HG03469 (cell line): ENCODE measurements around the gene ZNF57.
A peak's percentile ranks its signal among the peaks of the same experiment; 100 is the strongest.
"Not testable (repeated sequence)": the region's sequence is repeated elsewhere in the genome, so short reads cannot be mapped to it uniquely, and the experiment has no call there.

Experiments used
- ATAC-seq: cut with Tn5 transposase; IDR thresholded peaks from one replicate; pipeline ENCODE4 v1.9.1; 2021; ENCODE audit warnings: mild to moderate bottlenecking, moderate library complexity, moderate number of reproducible peaks; ENCODE audit not compliant: unreplicated experiment

The ZNF57 gene

DNA sequence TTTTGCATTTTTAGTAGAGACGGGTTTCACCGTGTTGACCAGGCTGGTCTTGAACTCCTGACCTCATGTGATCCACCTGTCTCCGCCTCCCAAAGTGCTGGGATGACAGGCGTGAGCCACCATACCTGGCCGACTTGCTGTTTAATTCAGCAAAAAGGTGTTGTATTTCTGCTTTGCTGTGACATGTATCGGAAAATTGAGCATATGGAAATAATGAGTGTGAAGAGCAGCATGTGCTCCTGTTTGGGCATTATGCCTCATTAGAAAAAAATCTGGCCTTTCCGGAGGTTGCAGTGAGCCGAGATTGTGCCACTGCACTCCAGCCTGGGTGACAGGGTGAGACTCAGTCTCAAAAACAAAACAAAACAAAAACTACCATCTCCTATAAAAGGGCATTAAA lies 10.2 kb upstream of the ZNF57 start:
- not testable (repeated sequence) for ATAC-seq

DNA sequence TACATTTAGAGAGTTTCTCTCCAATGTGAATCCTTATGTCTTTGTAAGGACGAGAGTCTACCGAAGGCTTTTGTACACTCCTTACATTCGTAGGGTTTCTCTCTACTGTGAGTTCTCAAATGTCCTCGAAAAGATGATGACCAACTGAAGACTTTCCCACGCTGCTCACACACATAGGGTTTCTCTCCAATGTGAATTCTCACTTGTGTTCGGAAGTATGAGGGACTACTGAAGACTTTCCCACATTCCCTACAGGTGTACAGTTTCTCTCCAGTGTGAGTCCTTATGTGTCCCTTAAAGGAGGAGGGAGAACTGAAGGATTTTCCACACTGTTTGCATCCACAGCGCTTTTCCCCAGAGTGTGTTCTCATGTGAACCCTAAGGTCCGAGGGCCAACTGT lies 4.0 kb upstream of the ZNF57 start:
- no peak for ATAC-seq

- no peak for ATAC-seq
Observed at GRCh38 chr19:2902590-2903218, 2.0 kb downstream of the ZNF57 start.

DNA sequence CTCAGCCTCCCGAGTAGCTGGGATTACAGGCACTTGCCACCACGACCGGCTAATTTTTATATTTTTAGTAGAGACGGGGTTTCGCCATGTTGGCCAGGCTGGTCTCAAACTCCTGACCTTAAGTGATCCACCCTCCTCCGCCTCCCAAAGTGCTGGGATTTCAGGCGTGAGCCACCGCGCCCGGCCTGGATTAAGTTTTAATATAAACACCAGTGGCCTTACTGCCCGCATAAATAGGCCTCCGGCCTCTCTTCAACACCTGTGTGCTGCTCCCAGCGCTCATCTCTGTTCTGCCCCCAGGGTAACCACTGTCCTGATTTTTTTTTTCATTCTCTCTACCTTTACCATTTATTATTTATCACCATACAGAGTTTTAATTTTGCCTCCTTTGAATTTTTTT lies 2.6 kb downstream of the ZNF57 start:
- ATAC-seq: not testable (repeated sequence)

- no peak for ATAC-seq
Observed at GRCh38 chr19:2905918-2906519, 5.3 kb downstream of the ZNF57 start.

DNA sequence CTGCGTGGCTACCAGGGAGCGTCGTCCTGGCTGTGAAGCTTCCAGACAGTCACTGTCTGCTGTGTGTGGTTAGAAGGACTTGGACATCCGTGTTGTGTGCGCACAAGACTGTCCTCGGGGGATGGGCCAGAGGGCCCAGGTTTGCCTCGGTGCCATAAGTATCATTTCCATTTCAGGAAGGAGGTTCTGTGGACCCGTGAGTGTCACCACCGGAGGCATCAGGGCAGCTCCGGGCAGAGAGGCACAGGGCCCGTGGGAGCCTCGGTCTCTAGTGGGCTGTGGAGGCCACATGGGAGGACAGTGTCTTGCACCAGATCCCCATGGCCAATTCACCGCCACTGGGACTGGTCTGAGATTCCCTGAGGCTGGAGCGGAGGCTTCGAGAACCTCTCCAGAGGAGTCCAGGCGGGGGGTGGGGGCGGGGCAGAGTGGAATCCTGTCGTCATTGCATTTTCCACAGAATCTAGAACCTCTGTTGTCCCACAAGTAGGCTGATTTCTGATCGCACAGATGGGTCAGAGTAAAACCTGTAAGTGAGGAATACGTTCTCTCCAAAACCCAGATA lies 6.0 kb downstream of the ZNF57 start:
- ATAC-seq: no peak

- no peak for ATAC-seq
Observed at GRCh38 chr19:2912306-2912705, 11.6 kb downstream of the ZNF57 start.

DNA sequence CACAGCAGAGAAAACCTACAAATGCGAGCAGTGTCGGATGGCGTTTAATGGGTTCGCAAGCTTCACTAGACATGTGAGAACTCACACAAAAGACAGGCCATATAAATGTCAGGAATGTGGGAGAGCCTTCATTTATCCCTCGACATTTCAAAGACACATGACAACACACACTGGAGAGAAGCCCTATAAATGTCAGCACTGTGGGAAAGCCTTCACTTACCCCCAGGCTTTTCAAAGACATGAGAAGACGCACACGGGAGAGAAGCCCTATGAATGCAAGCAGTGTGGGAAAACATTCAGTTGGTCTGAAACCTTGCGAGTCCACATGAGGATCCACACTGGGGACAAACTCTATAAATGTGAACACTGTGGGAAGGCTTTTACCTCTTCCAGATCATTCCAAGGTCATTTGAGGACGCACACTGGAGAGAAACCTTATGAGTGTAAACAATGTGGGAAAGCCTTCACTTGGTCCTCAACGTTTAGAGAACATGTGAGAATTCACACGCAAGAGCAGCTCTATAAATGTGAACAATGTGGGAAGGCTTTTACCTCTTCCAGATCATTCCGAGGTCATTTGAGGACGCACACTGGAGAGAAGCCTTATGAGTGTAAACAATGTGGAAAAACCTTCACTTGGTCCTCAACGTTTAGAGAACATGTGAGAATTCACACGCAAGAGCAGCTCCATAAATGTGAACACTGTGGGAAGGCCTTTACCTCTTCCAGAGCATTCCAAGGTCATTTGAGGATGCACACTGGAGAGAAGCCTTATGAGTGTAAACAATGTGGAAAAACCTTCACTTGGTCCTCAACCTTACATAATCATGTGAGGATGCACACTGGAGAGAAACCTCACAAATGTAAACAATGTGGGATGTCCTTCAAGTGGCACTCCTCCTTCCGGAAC lies 16.8 kb downstream of the ZNF57 start:
- no peak for ATAC-seq

GRCh38 chr19:2922987-2923386 lies 22.3 kb downstream of the ZNF57 start:
- no peak for ATAC-seq

DNA sequence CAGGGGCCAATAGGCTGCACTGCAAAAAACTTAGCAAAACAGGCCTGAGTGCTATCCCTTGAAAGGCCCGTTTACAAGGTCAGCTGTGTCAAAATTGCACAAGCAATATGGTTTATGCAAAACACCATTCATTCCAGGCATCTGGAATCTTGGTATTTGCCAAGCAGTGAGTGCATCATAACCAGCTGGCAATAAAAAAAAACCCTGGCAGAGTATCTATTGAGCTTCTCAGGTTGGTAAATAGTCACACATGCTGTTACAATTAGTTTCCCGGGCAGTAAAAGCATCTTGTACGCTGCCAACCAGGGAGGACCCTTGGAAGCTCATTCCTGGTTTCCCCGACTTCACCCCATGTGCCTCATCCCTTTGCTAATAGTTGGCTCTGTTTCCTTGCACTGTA lies 22.8 kb downstream of the ZNF57 start:
- no peak for ATAC-seq

DNA sequence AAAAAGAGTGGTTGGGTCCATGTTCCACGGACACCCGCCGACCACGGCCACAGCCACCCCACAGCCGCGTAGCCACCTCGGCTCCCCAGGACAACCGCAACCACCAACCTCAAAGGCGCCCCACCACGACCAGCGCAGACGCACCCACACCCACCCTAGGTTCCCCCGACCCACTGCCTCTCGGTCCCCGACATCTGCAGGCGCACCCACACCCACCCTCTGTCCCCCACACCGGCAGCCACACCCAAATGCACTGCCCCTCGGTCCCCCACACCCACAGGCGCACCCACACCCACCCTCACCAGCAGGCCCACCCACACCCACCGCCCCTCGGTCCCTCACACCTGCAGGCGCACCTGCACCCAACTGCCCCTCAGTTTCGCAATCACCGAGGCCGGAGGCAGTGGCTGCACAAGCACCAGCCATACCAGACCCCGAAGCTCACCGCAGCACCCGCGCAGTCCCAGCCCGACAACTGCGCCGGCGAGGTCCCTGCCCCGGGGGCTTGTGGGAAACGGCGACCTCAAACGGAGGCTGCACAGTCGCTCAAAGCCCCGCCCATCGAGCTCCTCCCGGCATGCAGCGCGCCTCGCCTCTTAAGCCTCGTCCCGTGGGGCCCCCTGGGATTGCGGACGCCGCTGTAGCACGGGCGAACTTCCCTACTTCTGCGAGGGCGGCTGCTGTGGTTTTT lies 25.8 kb downstream of the ZNF57 start:
- no peak for ATAC-seq

GRCh38 chr19:2927032-2927430 lies 26.3 kb downstream of the ZNF57 start:
- ATAC-seq: no peak

- ATAC-seq: no peak
Observed at GRCh38 chr19:2933490-2933910, 32.8 kb downstream of the ZNF57 start.

DNA sequence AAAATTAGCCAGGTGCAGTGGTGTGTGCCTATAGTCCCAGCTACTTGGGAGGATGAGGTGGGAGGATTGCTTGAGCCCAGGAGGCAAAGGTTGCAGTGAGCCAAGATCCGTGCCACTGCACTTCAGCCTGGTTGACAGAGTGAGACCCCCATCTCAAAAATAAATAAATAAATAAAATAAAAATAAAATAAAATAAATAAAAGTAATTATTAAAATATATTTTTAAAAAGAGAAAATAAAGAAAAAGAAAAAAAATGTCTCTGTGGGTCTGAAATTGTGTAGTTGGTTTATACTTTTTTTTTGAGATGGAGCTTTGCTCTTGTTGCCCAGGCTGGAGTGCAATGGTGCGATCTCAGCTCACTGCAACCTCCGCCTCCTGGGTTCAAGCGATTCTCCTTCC lies 35.1 kb downstream of the ZNF57 start:
- ATAC-seq: not testable (repeated sequence)

DNA sequence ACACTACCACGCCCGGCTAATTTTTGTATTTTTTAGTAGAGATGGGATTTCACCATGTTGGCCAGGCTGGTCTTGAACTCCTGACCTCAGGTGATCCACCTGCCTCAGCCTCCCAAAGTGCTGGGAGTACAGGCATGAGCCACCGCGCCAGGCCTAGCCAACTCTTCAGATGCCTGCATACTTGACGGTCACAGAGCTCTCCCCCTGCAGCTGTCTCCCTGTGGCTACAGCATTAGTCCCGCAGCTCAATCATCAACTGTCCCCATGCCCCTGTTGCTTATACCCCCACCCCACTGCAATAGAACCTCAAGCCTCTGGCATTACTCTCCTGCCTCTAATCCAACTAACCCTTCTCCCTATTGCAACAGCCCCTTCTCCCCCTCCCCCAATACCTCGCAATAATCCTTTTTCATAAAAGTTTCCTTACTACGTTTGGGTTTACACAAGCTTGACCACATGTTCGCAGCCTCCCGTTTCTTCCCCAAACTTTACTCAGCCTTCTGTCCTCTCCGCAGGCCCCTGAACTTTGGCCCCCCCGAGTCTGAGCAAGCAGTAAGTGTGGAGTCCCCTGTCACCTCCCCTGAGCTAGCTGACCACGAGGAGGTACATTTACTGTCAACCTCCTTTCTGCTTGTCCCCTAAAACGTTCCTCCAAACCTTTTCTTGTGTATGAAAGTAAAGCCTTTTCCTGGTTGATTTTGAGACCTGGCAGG lies 42.4 kb downstream of the ZNF57 start:
- ATAC-seq: no peak

- ATAC-seq: no peak
Observed at GRCh38 chr19:2944403-2944774, 43.7 kb downstream of the ZNF57 start.

DNA sequence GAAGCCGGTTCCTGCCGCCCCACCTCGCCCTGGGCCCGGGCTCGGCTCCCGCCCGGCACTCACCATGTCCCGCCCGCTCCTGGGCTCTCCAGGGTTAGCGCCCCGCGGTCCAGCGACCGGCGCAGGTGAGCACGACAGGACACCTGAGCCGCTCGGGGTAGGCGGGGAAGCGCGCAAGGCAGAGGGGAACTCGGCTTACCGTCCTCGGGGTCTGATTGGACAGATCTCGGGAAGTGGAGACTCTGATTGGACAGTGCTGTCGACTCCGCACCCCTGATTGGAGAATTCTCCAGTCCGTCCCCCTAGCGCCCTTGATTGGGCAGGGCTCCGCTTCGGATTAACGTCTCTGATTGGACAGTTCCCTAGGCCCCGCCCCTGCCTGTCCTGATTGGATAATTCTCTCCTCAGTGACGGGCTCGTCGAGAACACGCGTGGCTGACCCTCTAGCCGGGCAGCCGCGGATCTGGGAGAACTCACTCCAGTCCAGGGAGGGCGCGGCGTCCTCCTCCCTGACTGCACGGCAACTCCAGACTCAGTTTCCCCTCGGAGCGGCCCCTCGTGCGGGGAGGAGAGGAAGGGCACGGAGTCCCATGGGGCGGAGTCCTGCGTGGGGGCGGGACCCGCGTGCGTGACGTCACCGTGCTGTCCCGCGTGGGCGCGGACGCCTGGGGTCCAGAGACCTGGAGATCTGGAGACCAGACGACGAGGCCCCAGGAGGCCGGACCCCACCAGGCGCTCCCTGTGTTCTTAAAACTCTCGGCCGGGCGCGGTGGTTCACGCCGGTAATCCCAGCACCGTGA lies 44.2 kb downstream of the ZNF57 start, which contains the start of gene ZNF77:
Gene ZNF77, minus strand, starts transcription at position 197 of the 800 bp plus-strand sequence. Its CDS starts 131 bp downstream, at position 66.
- ATAC-seq: peak; percentile 86

- ATAC-seq: no peak
Observed at GRCh38 chr19:2945575-2946184, 45.0 kb downstream of the ZNF57 start.

DNA sequence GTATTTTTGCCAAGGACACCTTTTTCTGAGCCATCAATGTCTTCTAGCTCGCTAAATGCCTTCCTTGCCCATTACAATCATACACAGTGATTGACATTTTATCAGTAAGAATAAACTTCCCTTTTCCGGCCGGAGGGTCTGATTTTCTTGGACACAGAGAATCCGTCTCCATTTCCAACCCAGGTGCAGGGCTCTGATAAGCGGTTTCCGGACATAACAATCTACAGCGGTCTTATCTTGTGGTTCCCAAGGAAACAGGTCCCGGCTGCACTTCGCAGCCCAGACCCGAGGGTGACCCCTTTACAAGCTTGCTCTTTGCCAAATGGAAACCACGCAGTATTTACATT lies 49.2 kb downstream of the ZNF57 start:
- ATAC-seq: no peak
